CD4-positive, alpha-beta memory T cell (primary cell): ENCODE results near the gene ASCC3. TPM values are rescaled to one million over a fixed set of nuclear protein-coding genes. Genes with fewer than 3 reads are reported as not detected.

Experiments
- CTCF ChIA-PET: fragments of 350-600 bp; sonication (Branson Sonifier 250); formaldehyde crosslinking; loops from one replicate; lab custom pipeline; 2021; ENCODE audit warnings: inconsistent platforms; ENCODE audit not compliant: partially characterized antibody; lab: Charles Lee
- POLR2A ChIA-PET: fragments of 350-600 bp; sonication (Branson Sonifier 250); formaldehyde crosslinking; loops from one replicate; lab custom pipeline; 2021; ENCODE audit not compliant: partially characterized antibody; lab: Charles Lee
- DNase-seq, 5 donors: peaks; one replicate each; pipeline versions ENCODE4 v3.0.0 to v3.0.0-alpha.2; 2020 to 2022; ENCODE audit warnings: mixed read lengths in 1 of 5
- H3K27ac ChIP-seq: one replicate; pipeline ENCODE4 v1.7.0; 2013; ENCODE audit warnings: low read depth, low read length
- H3K27me3 ChIP-seq: 2 replicates; pipeline ENCODE4 v1.7.0; 2013; ENCODE audit warnings: mild to moderate bottlenecking, low read length, moderate library complexity; ENCODE audit not compliant: insufficient read depth
- H3K36me3 ChIP-seq: 2 replicates; pipeline ENCODE4 v1.7.0; 2013; ENCODE audit warnings: mild to moderate bottlenecking, low read length, moderate library complexity; ENCODE audit not compliant: insufficient read depth
- H3K4me1 ChIP-seq: 2 replicates; pipeline ENCODE4 v1.7.0; 2013; ENCODE audit warnings: mild to moderate bottlenecking, low read length, moderate library complexity; ENCODE audit not compliant: insufficient read depth
- H3K4me3 ChIP-seq, 2 donors: one replicate each; pipeline ENCODE4 v1.7.0; 2013; ENCODE audit warnings: low read length in 2 of 2, mild to moderate bottlenecking in 1 of 2
- H3K9me3 ChIP-seq, 2 donors: one replicate each; pipeline ENCODE4 v1.7.0; 2013; ENCODE audit warnings: low read length in 2 of 2, control low read depth in 1 of 2; ENCODE audit not compliant: control insufficient read depth in 1 of 2
- H3K27ac Mint-ChIP-seq, 7 donors: one replicate each; pipeline ENCODE4 v1.8.0; 2020 to 2021; ENCODE audit warnings: mixed read lengths in 7 of 7, mild to moderate bottlenecking in 6 of 7, inconsistent platforms in 3 of 7, moderate library complexity in 3 of 7
- H3K27me3 Mint-ChIP-seq, 2 donors: one replicate each; pipeline ENCODE4 v1.8.0; 2020 to 2021; ENCODE audit warnings: mixed read lengths in 2 of 2
- H3K36me3 Mint-ChIP-seq, 2 donors: one replicate each; pipeline ENCODE4 v1.8.0; 2020 to 2021; ENCODE audit warnings: mixed read lengths in 2 of 2, inconsistent platforms in 1 of 2, mild to moderate bottlenecking in 1 of 2
- H3K4me1 Mint-ChIP-seq, 4 donors: one replicate each; pipeline ENCODE4 v1.8.0; 2020 to 2021; ENCODE audit warnings: mixed read lengths in 4 of 4, mild to moderate bottlenecking in 1 of 4
- H3K4me3 Mint-ChIP-seq, 8 donors: one replicate each; pipeline ENCODE4 v1.8.0; 2020 to 2021; ENCODE audit warnings: mixed read lengths in 8 of 8, mild to moderate bottlenecking in 7 of 8, moderate library complexity in 6 of 8, inconsistent platforms in 3 of 8
- H3K9me3 Mint-ChIP-seq, 8 donors: one replicate each; pipeline ENCODE4 v1.8.0; 2020 to 2021; ENCODE audit warnings: mixed read lengths in 8 of 8, mild to moderate bottlenecking in 5 of 8, inconsistent platforms in 3 of 8, moderate library complexity in 1 of 8
- intact Hi-C: fragments of 100-400 bp; cut with micrococcal nuclease; formaldehyde crosslinking; loops from one replicate; pipeline ENCODE4 v1.15.1; 2023
- polyA plus RNA-seq, 2 donors: library from polyadenylated mRNA; unstranded; fragments of 300-500 nt; fragmentation: Illumina TruSeq; gene quantifications; one replicate each; pipeline ENCODE4 v1.2.3, GENCODE V29; 2021
- total RNA-seq, 2 experiments: library from RNA; stranded (reverse); gene quantifications; one replicate each; pipeline ENCODE4 v1.2.3, GENCODE V29; 2021

Gene ASCC3
- total and polyA plus RNA-seq, 4 experiments from 2014 or later, result 13.0 to 57.9 (median 43.1) TPM

DNA sequence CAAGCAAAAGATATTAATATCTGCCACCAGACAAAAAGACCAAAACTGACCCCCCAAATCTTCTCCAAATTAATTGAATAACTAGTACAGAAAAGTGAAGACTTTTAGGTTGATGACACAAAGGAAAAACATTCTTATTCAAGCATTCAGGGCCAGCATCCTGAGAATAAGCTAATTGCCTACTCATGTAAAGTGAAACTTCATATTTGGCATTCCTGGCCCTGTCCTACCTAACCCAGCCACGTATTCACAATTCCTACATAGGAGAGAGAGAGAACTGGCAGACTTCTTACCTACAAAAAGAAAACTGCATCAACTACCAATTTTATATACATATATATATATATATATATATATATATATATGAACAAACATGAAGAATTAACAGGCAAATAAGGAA, 4.9 kb upstream of the ASCC3 start:
- Histone ChIP-seq H3K4me1 (peaks cover 7% of the 10 kb centered on the region), H3K4me3 (no peak overlapping the region), H3K9me3 (no peaks in the 10 kb centered on the region), H3K27me3 (no peaks in the 10 kb centered on the region), H3K36me3 (no peaks in the 10 kb centered on the region), H3K27ac (no peak overlapping the region)
- no peak overlapping the region for H3K4me3 Mint-ChIP-seq
- peaks cover 0 to 2% of the 10 kb centered on the region in 2 donors for H3K36me3 Mint-ChIP-seq
- H3K27me3 Mint-ChIP-seq, result peaks cover 2% of the 10 kb centered on the region in 2 donors
- H3K9me3 Mint-ChIP-seq, result no peaks in the 10 kb centered on the region
- ChIA-PET CTCF (no interaction called here), POLR2A (no interaction called here)
- intact Hi-C loops, result loop anchor here (10.0 kb wide), 1 partner anchor 1941 kb away; the partner anchor contains the start of gene FBXL4
- peaks cover 5 to 13% (median 10%) of the 10 kb centered on the region in 4 donors for H3K4me1 Mint-ChIP-seq
- no peak overlapping the region for H3K27ac Mint-ChIP-seq
- DNase-seq, result no peak

DNA sequence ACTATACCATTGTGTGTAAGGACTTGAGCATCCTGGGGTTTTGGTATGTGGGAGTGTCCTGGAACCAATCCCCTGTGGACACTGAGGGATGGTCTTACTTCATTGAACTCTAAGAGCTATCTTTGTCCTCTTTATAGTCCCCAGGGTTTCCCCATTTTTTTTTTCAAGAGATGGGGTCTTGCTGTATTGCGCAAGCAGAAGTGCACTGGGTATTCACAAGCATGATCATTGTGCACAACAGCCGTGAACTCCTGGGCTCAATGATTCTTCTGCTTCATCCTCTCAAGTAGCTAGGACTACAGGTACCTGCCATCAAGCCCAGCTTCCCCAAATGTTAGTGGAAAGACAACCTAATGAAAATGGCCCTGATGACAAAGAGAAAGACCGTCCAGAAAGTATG, 2.2 kb upstream of the ASCC3 start:
- H3K4me1 Mint-ChIP-seq, result peaks cover 20 to 39% (median 33%) of the 10 kb centered on the region in 4 donors
- H3K36me3 ChIP-seq, result no peaks in the 10 kb centered on the region
- peaks cover 30% of the 10 kb centered on the region for H3K4me1 ChIP-seq
- POLR2A ChIA-PET, result no interaction called here
- no peaks in the 10 kb centered on the region for H3K9me3 ChIP-seq
- H3K27ac Mint-ChIP-seq, result no peak overlapping the region
- no peak overlapping the region for H3K4me3 Mint-ChIP-seq
- CTCF ChIA-PET, result no interaction called here
- H3K9me3 Mint-ChIP-seq, result no peaks in the 10 kb centered on the region
- no peaks in the 10 kb centered on the region for H3K27me3 ChIP-seq
- no peak for DNase-seq
- H3K36me3 Mint-ChIP-seq, result peaks cover 0 to 3% of the 10 kb centered on the region in 2 donors
- peaks cover 0 to 2% of the 10 kb centered on the region in 2 donors for H3K27me3 Mint-ChIP-seq
- H3K27ac ChIP-seq, result no peak overlapping the region
- intact Hi-C loops, result loop anchor here (5.0 to 10.0 kb wide), 2 partner anchors 129 to 1939 kb away; partner anchors contain the start of gene FBXL4
- H3K4me3 ChIP-seq, result no peak overlapping the region

GRCh38 chr6:100881707-100882040, 545 bp upstream of the ASCC3 start:
- Mint-ChIP-seq H3K27me3 (peaks cover 0 to 2% of the 10 kb centered on the region in 2 donors), H3K9me3 (no peaks in the 10 kb centered on the region), H3K36me3 (peaks cover 0 to 3% of the 10 kb centered on the region in 2 donors), H3K4me3 (peak overlapping the region; percentile 96 to 100 (median 100)), H3K27ac (peak overlapping the region; percentile 87 to 100 (median 99)), H3K4me1 (peaks cover 21 to 49% (median 37%) of the 10 kb centered on the region in 4 donors)
- peak in 1 of 5 donors; percentile 8 for DNase-seq
- H3K27ac ChIP-seq, result peak overlapping the region; percentile 90
- H3K9me3 ChIP-seq, result no peaks in the 10 kb centered on the region
- CTCF ChIA-PET, result interaction anchor here (2.3 kb wide), 1 partner anchor 25 kb away, joined by 7 read pairs; no protein-coding TSS in a partner anchor
- no peaks in the 10 kb centered on the region for H3K36me3 ChIP-seq
- POLR2A ChIA-PET, result interaction anchor here (0.6 kb wide), 1 partner anchor 8 kb away, joined by 3 read pairs; no protein-coding TSS in a partner anchor
- no peaks in the 10 kb centered on the region for H3K27me3 ChIP-seq
- intact Hi-C loops, result loop anchor here (5.0 to 10.0 kb wide), 2 partner anchors 131 to 1937 kb away; partner anchors contain the start of gene FBXL4
- H3K4me3 ChIP-seq, result peak overlapping the region; percentile 62 to 76
- peaks cover 43% of the 10 kb centered on the region for H3K4me1 ChIP-seq

GRCh38 chr6:100880149-100880852, 828 bp downstream of the ASCC3 start:
- H3K27ac ChIP-seq, result peak overlapping the region; percentile 90
- ChIA-PET POLR2A (interaction anchor here (1.0 kb wide), 1 partner anchor 12 kb away, joined by 3 read pairs; no protein-coding TSS in a partner anchor), CTCF (interaction anchor here (1.0 to 2.3 kb wide), 4 partner anchors 11 to 39 kb away, joined by 3 to 7 read pairs (median 5); no protein-coding TSS in a partner anchor)
- H3K9me3 ChIP-seq, result no peaks in the 10 kb centered on the region
- intact Hi-C loops, result loop anchor here (5.0 to 10.0 kb wide), 2 partner anchors 132 to 1936 kb away; partner anchors contain the start of gene FBXL4
- no peaks in the 10 kb centered on the region for H3K27me3 ChIP-seq
- peak overlapping the region; percentile 62 to 76 for H3K4me3 ChIP-seq
- Mint-ChIP-seq H3K4me3 (peak overlapping the region; percentile 96 to 100 (median 100)), H3K27me3 (peaks cover 0 to 2% of the 10 kb centered on the region in 2 donors), H3K27ac (peak overlapping the region; percentile 87 to 100 (median 100)), H3K36me3 (peaks cover 0 to 3% of the 10 kb centered on the region in 2 donors), H3K4me1 (peaks cover 32 to 60% (median 49%) of the 10 kb centered on the region in 4 donors), H3K9me3 (no peaks in the 10 kb centered on the region)
- no peak for DNase-seq
- peaks cover 43% of the 10 kb centered on the region for H3K4me1 ChIP-seq
- H3K36me3 ChIP-seq, result no peaks in the 10 kb centered on the region

- H3K27ac Mint-ChIP-seq, result peak overlapping the region in 4 of 7 donors; percentile 16 to 78 (median 54)
- CTCF ChIA-PET, result interaction anchor here (1.0 to 2.3 kb wide), 3 partner anchors 10 to 38 kb away, joined by 3 to 7 read pairs (median 7); no protein-coding TSS in a partner anchor
These were observed 1.8 kb downstream of the ASCC3 start for GRCh38 chr6:100879317-100879716.

DNA sequence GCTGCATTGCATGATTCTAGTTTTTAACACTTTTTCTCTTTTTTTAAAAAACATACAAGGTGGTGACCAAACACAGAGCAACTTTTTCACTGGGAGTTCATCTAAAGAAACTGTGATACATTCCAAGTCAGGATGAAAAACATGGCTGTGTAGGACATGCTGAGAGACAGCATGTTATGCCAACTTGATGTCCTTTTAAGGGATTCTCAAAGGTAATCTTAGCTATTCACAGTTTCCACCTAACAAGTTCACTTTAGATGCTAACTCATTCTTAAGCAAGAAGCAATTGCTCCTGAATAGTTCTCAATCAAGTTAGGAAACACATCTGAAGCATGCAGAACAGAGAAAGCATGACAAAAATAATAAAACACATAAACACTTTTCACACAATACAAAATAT, 3.3 kb downstream of the ASCC3 start:
- intact Hi-C loops, result no loop called here
- peak overlapping the region in 1 of 7 donors; percentile 28 for H3K27ac Mint-ChIP-seq
- H3K9me3 Mint-ChIP-seq, result peaks cover 0 to 6% (median 0%) of the 10 kb centered on the region in 8 donors
- H3K27ac ChIP-seq, result no peak overlapping the region
- peaks cover 43 to 82% (median 65%) of the 10 kb centered on the region in 4 donors for H3K4me1 Mint-ChIP-seq
- H3K36me3 Mint-ChIP-seq, result peaks cover 17 to 20% of the 10 kb centered on the region in 2 donors
- H3K4me3 Mint-ChIP-seq, result peak overlapping the region in 3 of 8 donors; percentile 4 to 6 (median 4)
- DNase-seq, result no peak
- H3K9me3 ChIP-seq, result no peaks in the 10 kb centered on the region
- no peaks in the 10 kb centered on the region for H3K36me3 ChIP-seq
- peaks cover 0 to 2% of the 10 kb centered on the region in 2 donors for H3K27me3 Mint-ChIP-seq
- H3K4me3 ChIP-seq, result no peak overlapping the region
- H3K4me1 ChIP-seq, result peaks cover 43% of the 10 kb centered on the region
- no peaks in the 10 kb centered on the region for H3K27me3 ChIP-seq
- ChIA-PET POLR2A (no interaction called here), CTCF (no interaction called here)

More at GRCh38 chr6:100879317-100879716, 1.8 kb downstream of the ASCC3 start:
- Mint-ChIP-seq H3K27me3 (peaks cover 0 to 2% of the 10 kb centered on the region in 2 donors), H3K4me3 (peak overlapping the region in 7 of 8 donors; percentile 54 to 99 (median 62)), H3K4me1 (peaks cover 39 to 69% (median 57%) of the 10 kb centered on the region in 4 donors), H3K9me3 (no peaks in the 10 kb centered on the region), H3K36me3 (peaks cover 5 to 9% of the 10 kb centered on the region in 2 donors)
- Histone ChIP-seq H3K4me3 (no peak overlapping the region), H3K4me1 (peaks cover 43% of the 10 kb centered on the region), H3K27ac (no peak overlapping the region), H3K9me3 (no peaks in the 10 kb centered on the region), H3K36me3 (no peaks in the 10 kb centered on the region), H3K27me3 (no peaks in the 10 kb centered on the region)
- DNase-seq, result no peak
- POLR2A ChIA-PET, result interaction anchor here (1.0 kb wide), 1 partner anchor 11 kb away, joined by 3 read pairs; no protein-coding TSS in a partner anchor
- intact Hi-C loops, result no loop called here

DNA sequence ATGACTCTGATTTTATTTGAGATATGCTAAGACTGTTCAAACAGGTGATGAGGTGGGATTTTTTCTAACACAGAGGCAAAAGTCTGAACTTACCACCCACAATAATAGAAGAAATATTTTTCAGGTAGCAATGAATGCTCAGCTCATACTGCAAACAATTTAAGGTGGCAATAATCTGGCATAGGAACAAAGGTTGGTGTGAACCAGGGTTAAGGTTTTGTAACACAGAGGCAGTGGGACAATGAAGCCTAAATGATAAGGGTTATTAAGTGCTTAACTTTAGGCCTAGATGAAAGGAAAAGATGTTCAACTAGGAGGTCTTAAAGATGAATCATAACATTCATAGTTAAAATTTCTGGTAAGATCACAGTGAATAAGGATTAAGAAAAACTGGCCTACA, 4.9 kb downstream of the ASCC3 start:
- H3K27me3 ChIP-seq, result no peaks in the 10 kb centered on the region
- no peaks in the 10 kb centered on the region for H3K36me3 ChIP-seq
- no peaks in the 10 kb centered on the region for H3K9me3 ChIP-seq
- H3K4me1 ChIP-seq, result peaks cover 37% of the 10 kb centered on the region
- peaks cover 23 to 27% of the 10 kb centered on the region in 2 donors for H3K36me3 Mint-ChIP-seq
- intact Hi-C loops, result no loop called here
- H3K4me3 Mint-ChIP-seq, result no peak overlapping the region
- no peak overlapping the region for H3K4me3 ChIP-seq
- peak overlapping the region in 1 of 7 donors; percentile 29 for H3K27ac Mint-ChIP-seq
- no peak for DNase-seq
- ChIA-PET POLR2A (no interaction called here), CTCF (no interaction called here)
- no peaks in the 10 kb centered on the region for H3K27me3 Mint-ChIP-seq
- H3K9me3 Mint-ChIP-seq, result peaks cover 0 to 6% (median 0%) of the 10 kb centered on the region in 8 donors
- no peak overlapping the region for H3K27ac ChIP-seq
- peaks cover 46 to 77% (median 63%) of the 10 kb centered on the region in 4 donors for H3K4me1 Mint-ChIP-seq
